ENCODE results near the gene MYCBPAP.
"Not testable (repeated sequence)": the region's sequence is repeated elsewhere in the genome, so short reads cannot be mapped to it uniquely, and the experiment has no call there.

The MYCBPAP gene

DNA sequence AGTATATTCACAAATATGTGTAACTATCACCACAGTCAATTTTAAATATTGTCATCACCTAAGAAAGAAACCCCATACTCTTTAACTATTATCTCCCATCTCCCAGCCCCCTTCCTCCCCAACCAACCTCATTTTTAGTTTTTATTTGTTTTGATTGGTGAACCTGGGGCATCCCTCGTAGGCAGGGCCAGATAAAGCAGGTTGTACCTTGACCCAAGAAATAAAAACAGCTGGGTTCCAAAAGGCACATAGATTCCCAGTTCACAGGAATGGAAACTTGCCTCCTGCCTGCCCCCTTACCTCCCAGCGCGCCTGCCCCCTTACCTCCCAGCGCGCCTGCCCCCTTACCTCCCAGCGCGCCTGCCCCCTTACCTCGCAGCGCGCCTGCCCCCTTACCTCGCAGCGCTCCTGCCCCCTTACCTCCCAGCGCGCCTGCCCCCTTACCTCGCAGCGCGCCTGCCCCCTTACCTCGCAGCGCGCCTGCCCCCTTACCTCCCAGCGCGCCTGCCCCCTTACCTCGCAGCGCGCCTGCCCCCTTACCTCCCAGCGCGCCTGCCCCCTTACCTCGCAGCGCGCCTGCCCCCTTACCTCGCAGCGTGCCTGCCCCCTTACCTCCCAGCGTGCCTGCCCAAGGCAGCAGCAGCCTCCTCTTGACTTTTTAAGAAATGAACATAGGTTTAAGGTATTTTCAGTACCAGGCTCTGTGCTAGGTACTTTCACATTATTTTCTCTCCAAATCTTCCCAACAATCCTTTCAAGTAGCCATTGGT, 32.3 kb upstream of the MYCBPAP start:
- peaks cover 32% of the 10 kb centered on the region for H3K27me3 ChIP-seq (ENCODE audit: insufficient read depth, low read length)
- not testable (repeated sequence) for H3K4me3 ChIP-seq (ENCODE audit: low read length); H3K36me3 ChIP-seq (ENCODE audit: insufficient read depth, low read length); H2AFZ ChIP-seq (ENCODE audit: low read depth, low read length); H3K9me3 ChIP-seq (ENCODE audit: low read length)
- H3K4me1 ChIP-seq (ENCODE audit: insufficient read depth, low read length): peaks cover 10% of the 10 kb centered on the region

DNA sequence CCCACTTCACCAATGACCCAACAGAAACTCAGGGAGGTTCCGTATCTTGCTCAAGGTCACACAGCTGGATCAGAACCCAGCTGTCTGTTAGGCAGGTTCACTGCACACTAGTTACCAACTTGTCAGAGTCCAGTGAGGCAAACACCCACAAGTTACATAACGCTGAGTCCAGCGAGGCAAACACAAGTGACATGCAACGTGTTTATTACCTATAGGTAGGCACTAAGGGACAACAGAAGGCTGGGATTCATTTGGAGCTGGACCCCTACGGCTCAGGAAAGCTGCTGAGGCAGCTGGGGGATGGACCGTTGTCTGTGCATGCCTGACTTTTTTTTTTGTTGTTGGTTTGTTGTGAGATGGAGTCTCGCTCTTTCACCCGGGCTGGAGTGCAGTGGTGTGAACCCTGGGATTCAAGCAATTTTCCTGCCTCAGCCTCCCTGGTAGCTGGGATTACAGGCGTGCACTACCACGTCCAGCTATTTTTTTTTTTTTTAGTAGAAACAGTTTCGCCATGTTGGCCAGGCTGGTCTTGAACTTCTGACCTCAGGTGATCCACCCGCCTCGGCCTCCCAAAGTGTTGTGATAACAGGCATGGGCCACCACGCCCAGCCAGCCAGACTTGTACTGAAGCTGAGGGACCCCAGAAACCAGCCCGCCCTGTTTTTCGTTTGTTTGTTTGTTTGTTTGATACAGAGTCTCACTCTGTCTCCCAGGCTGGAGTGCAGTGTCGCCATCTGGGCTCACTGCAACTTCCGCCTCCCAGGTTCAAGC, 31.5 kb upstream of the MYCBPAP start:
- H3K9me3 ChIP-seq (ENCODE audit: low read length): no peaks in the 10 kb centered on the region
- H3K4me3 ChIP-seq (ENCODE audit: low read length): no peak overlapping the region
- H3K27me3 ChIP-seq (ENCODE audit: insufficient read depth, low read length): peaks cover 24% of the 10 kb centered on the region
- H3K4me1 ChIP-seq (ENCODE audit: insufficient read depth, low read length): peaks cover 12% of the 10 kb centered on the region
- H3K36me3 ChIP-seq (ENCODE audit: insufficient read depth, low read length): no peaks in the 10 kb centered on the region
- no peak overlapping the region for H2AFZ ChIP-seq (ENCODE audit: low read depth, low read length)

DNA sequence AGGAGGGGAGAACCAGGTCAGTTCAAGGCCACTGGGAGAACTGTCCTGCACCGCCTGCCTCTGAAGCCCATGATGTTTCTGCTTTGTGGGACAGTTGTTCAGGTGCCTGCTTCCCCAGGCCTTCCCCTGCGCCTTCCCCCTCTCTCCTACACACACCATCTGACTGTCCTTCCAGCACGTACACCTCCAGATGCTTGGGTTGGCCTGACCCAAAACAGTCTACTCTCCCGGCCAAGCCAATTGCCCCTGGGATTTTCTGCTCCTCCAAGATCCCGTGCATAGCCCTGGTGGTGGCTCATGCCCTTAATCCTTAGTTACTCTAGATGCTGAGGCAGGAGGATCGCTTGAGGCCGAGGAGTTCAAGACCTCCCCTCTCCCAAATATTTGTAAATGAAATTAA, 30.3 kb upstream of the MYCBPAP start:
- peaks cover 16% of the 10 kb centered on the region for H3K27me3 ChIP-seq (ENCODE audit: insufficient read depth, low read length)
- H3K4me1 ChIP-seq (ENCODE audit: insufficient read depth, low read length): peaks cover 12% of the 10 kb centered on the region
- H3K4me3 ChIP-seq (ENCODE audit: low read length): peak overlapping the region; percentile 83
- peak overlapping the region; percentile 82 for H2AFZ ChIP-seq (ENCODE audit: low read depth, low read length)
- H3K9me3 ChIP-seq (ENCODE audit: low read length): no peaks in the 10 kb centered on the region
- H3K36me3 ChIP-seq (ENCODE audit: insufficient read depth, low read length): no peaks in the 10 kb centered on the region

DNA sequence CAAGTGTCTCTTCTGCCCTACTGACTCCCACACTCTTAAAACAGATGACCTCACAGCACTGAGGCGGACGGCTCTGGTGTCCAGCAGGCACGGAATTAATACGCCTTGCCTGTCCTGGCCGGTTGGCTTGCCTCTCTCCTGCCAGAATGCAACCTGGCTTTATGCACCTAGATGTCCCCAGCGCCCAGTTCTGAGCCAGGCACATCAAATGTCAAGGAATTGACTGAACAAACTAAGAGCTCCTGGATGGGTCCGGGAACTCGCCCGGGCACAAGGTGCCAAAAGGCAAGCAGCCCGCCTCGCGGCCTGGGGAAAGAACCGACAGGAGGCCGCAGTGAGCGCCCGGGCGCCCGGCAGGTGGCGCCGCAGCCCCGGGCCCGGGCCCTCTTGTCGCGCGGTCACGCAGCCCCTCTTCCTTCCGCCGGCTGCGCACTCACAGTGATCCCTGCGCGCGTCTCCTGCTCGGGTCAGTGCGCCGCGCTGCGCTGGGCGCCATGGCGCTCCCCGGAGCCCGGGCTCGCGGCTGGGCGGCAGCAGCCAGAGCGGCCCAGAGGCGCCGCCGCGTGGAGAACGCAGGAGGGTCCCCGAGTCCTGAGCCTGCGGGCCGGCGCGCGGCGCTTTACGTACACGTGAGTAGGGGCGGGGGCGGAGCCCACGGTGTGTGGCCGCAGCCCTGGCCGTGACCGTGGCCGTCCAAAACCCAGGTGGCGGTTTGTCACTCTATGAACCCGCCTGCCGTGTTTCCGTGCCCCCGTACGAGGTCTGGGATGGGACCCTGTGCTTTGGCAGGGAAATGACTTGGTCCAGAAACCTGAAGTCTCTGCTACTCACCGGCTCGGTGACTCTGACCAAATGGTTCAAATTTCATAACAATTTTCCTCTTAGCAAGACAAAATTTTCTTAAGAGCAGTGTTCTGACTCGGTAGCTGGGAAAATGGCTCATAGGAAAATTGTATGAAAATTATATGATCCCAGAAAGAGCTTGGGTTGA, 29.6 kb upstream of the MYCBPAP start, which contains the start of gene RSAD1:
Gene RSAD1, plus strand, starts transcription at position 470 of the 991 bp plus-strand sequence. Its CDS starts 25 bp downstream, at position 495.
- H3K27me3 ChIP-seq (ENCODE audit: insufficient read depth, low read length): peaks cover 12% of the 10 kb centered on the region
- H3K4me3 ChIP-seq (ENCODE audit: low read length): peak within 1 kb of the TSS; percentile 83

DNA sequence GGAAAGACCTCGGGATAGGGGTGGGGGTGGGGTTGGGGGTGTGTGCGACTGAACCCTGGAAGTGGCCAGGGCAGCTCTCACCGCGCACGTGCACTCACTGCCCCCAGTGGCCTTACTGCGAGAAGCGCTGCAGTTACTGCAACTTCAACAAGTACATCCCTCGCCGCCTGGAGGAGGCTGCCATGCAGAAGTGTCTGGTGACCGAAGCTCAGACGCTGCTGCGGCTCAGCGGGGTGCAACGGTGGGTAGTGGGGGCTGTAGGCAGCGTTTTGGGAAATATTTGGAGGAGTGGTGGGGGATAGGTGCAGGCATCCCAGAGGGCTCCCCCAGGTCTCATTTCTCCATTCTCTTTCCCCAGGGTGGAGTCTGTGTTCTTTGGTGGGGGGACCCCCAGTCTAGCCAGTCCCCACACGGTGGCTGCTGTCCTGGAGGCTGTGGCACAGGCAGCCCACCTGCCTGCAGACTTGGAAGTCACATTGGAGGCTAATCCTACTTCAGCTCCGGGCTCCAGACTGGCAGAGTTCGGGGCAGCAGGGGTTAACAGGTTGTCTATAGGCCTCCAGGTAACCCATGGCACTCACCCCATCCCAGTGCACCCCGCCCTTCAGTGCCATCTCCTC, 28.6 kb upstream of the MYCBPAP start:
- H2AFZ ChIP-seq (ENCODE audit: low read depth, low read length): peak overlapping the region; percentile 82
- peaks cover 3% of the 10 kb centered on the region for H3K36me3 ChIP-seq (ENCODE audit: insufficient read depth, low read length)
- H3K27me3 ChIP-seq (ENCODE audit: insufficient read depth, low read length): peaks cover 8% of the 10 kb centered on the region
- H3K4me3 ChIP-seq (ENCODE audit: low read length): peak overlapping the region; percentile 83
- peaks cover 12% of the 10 kb centered on the region for H3K4me1 ChIP-seq (ENCODE audit: insufficient read depth, low read length)
- no peaks in the 10 kb centered on the region for H3K9me3 ChIP-seq (ENCODE audit: low read length)

More for the DNA sequence above, 29.6 kb upstream of the MYCBPAP start, which contains the start of gene RSAD1:
- peak within 1 kb of the TSS; percentile 82 for H2AFZ ChIP-seq (ENCODE audit: low read depth, low read length)
- peaks cover 12% of the 10 kb centered on the region for H3K4me1 ChIP-seq (ENCODE audit: insufficient read depth, low read length)
- H3K36me3 ChIP-seq (ENCODE audit: insufficient read depth, low read length): peaks cover 3% of the 10 kb centered on the region
- no peaks in the 10 kb centered on the region for H3K9me3 ChIP-seq (ENCODE audit: low read length)

DNA sequence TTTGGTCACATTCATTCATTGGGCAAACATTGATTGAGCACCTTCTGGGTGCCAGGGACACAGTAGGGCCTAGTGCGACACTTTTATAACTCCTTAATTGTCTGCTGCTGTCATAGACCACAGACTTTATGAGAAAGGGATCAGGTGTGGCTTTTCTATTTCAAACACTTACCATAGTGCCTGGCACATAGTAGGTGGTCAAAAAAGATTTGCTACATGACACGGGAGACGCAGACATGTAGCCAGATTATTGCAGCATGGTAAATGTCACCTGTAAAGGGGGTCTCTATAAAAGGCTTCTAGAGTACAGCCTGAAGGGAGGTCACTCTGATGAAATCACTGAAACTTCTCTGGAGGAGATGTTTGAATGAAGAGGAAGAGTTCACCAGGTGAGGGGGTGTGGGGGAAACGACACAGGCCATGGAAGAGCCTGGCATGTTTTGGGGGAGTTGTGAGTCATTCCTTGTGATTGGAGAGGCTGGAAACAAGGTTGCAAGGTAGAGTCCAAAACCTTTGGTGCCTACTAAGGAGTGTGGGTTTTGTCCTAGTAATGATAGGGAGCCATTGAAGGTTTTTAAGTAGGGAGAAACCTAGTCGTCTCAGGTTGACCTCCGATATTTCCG, 28.0 kb upstream of the MYCBPAP start:
- Histone ChIP-seq H3K36me3 (ENCODE audit: insufficient read depth, low read length) (peaks cover 5% of the 10 kb centered on the region), H3K4me1 (ENCODE audit: insufficient read depth, low read length) (peaks cover 12% of the 10 kb centered on the region), H3K4me3 (ENCODE audit: low read length) (no peak overlapping the region), H3K27me3 (ENCODE audit: insufficient read depth, low read length) (peaks cover 6% of the 10 kb centered on the region), H2AFZ (ENCODE audit: low read depth, low read length) (no peak overlapping the region), H3K9me3 (ENCODE audit: low read length) (no peaks in the 10 kb centered on the region)

DNA sequence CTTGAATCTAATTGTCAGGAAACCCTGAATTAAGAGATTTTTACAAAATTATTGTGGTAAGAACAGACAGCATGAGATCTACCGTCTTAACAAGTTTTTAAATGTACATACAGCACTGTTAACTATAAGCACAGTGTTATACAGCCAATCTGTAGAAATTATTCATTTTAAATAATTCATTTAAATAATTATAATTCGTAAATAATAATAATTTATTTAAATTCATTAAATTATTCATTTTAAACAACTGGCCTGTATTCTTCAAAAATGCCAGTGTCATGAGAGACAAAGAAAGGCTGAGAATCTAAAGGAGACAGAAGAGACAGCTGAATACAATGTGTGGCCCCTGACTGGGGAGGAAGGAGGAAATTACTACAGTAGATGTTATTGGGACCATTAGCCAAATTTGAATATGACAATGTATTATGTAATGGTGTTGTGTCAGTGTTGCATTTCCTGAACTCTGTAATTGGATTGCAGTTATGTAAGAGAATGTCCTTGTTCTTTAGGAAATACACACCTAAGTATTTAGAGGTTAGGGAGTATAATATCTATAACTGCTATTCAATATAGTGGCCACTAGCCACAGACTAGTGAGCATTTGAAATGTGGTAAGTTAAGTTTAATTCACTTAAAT, 27.3 kb upstream of the MYCBPAP start:
- peaks cover 9% of the 10 kb centered on the region for H3K36me3 ChIP-seq (ENCODE audit: insufficient read depth, low read length)
- H2AFZ ChIP-seq (ENCODE audit: low read depth, low read length): no peak overlapping the region
- H3K9me3 ChIP-seq (ENCODE audit: low read length): no peaks in the 10 kb centered on the region
- H3K4me3 ChIP-seq (ENCODE audit: low read length): no peak overlapping the region
- no peaks in the 10 kb centered on the region for H3K27me3 ChIP-seq (ENCODE audit: insufficient read depth, low read length)
- H3K4me1 ChIP-seq (ENCODE audit: insufficient read depth, low read length): peaks cover 12% of the 10 kb centered on the region

DNA sequence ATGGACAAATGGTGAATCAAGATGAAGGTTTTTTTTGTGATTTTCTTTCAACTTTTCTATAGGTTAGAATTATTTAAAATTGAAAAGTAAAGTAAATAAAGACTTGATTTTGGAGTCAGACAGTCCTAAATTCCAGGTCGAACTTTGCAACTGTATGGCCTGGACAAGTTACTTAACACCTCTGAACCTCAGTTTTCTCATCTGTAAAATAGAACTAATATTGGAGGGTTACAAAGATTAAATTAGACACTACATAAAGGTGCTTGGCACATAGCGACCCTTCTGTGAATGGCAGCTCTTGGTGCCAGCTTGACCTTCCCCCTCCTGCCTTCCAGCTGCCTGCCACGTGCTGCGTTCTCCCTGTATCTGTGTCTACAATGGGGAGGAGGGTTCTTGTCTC, 26.6 kb upstream of the MYCBPAP start:
- H3K36me3 ChIP-seq (ENCODE audit: insufficient read depth, low read length): peaks cover 9% of the 10 kb centered on the region
- H3K9me3 ChIP-seq (ENCODE audit: low read length): no peaks in the 10 kb centered on the region
- H2AFZ ChIP-seq (ENCODE audit: low read depth, low read length): no peak overlapping the region
- H3K4me1 ChIP-seq (ENCODE audit: insufficient read depth, low read length): peaks cover 12% of the 10 kb centered on the region
- H3K27me3 ChIP-seq (ENCODE audit: insufficient read depth, low read length): no peaks in the 10 kb centered on the region
- no peak overlapping the region for H3K4me3 ChIP-seq (ENCODE audit: low read length)

DNA sequence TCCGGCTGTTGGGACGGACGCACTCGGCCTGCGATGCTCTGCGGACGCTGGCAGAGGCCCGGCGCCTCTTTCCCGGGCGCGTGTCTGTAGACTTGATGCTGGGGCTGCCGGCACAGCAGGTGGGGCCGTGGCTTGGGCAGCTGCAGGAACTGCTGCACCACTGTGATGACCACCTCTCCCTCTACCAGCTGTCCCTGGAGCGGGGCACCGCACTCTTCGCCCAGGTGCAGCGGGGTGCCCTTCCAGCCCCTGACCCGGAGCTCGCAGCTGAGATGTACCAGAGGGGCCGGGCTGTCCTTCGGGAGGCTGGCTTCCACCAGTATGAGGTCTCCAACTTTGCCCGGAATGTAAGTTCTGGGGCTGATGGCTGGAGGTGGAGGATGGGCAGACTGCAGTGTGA, 26.1 kb upstream of the MYCBPAP start:
- Histone ChIP-seq H3K4me3 (ENCODE audit: low read length) (no peak overlapping the region), H3K36me3 (ENCODE audit: insufficient read depth, low read length) (peaks cover 9% of the 10 kb centered on the region), H3K4me1 (ENCODE audit: insufficient read depth, low read length) (peaks cover 12% of the 10 kb centered on the region), H2AFZ (ENCODE audit: low read depth, low read length) (no peak overlapping the region), H3K27me3 (ENCODE audit: insufficient read depth, low read length) (no peaks in the 10 kb centered on the region), H3K9me3 (ENCODE audit: low read length) (no peaks in the 10 kb centered on the region)

DNA sequence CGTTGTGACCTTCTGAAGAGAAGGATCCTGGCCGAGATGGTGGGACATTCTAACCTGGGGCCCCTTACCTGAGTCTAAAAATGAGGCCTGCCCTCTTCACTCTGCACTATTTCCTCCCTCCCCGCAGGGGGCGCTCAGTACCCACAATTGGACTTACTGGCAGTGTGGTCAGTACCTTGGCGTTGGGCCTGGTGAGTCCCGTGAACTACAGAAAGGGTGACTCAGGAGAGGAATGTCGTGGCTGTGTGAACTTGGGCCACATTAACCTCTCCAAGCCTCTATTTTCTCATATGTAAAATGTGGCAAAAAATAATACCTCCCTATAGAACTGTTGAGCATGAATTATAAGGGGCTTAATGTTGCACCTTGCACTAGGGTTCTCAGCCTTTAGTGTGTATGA, 25.7 kb upstream of the MYCBPAP start:
- H3K4me3 ChIP-seq (ENCODE audit: low read length): no peak overlapping the region
- H3K36me3 ChIP-seq (ENCODE audit: insufficient read depth, low read length): peaks cover 9% of the 10 kb centered on the region
- H3K27me3 ChIP-seq (ENCODE audit: insufficient read depth, low read length): no peaks in the 10 kb centered on the region
- H3K9me3 ChIP-seq (ENCODE audit: low read length): no peaks in the 10 kb centered on the region
- peaks cover 12% of the 10 kb centered on the region for H3K4me1 ChIP-seq (ENCODE audit: insufficient read depth, low read length)
- no peak overlapping the region for H2AFZ ChIP-seq (ENCODE audit: low read depth, low read length)

DNA sequence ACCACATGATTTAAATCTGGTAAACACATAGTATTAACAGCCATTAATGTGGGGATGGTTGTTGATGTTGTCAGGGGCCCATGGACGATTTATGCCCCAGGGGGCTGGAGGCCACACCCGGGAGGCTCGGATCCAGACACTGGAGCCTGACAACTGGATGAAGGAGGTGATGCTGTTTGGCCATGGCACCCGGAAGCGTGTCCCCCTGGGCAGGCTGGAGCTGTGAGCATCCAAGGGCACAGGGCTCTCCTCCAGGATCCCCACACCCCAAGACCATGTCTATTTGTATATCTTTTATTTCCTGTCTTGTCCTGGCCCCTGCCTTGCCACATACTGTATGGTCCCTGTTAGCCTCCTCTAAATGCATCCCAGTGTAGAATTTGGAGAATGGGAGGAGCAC, 25.0 kb upstream of the MYCBPAP start:
- Histone ChIP-seq H3K27me3 (ENCODE audit: insufficient read depth, low read length) (no peaks in the 10 kb centered on the region), H2AFZ (ENCODE audit: low read depth, low read length) (no peak overlapping the region), H3K9me3 (ENCODE audit: low read length) (no peaks in the 10 kb centered on the region), H3K36me3 (ENCODE audit: insufficient read depth, low read length) (peaks cover 9% of the 10 kb centered on the region), H3K4me1 (ENCODE audit: insufficient read depth, low read length) (peaks cover 8% of the 10 kb centered on the region), H3K4me3 (ENCODE audit: low read length) (no peak overlapping the region)
